Measurements from ENCODE around the gene CCSER2.
"Not testable (repeated sequence)": the region's sequence is repeated elsewhere in the genome, so short reads cannot be mapped to it uniquely, and the experiment has no call there.

CCSER2 gene

GRCh38 chr10:84328418-84329195, at the start of gene CCSER2:
Gene CCSER2 (plus strand): TSS chr10:84328589. CDS start chr10:84371053, 42,464 bp downstream.
- DNase-seq = peak; percentile 87 to 99 (median 95)
- intact Hi-C loops (cut with DNase I) = loop anchor here (5.0 kb wide), 1 partner anchor 186 kb away; no protein-coding TSS in a partner anchor

- intact Hi-C loops (cut with DNase I); DNase-seq: not testable (repeated sequence)
These were observed 48.4 kb upstream of the CCSER2 start for GRCh38 chr10:84279876-84280475.

- no peak for DNase-seq
- intact Hi-C loops (cut with DNase I) = no loop called here
These were observed 41.7 kb upstream of the CCSER2 start for GRCh38 chr10:84286695-84287094.

- intact Hi-C loops (cut with DNase I) = no loop called here
- DNase-seq = no peak
These were observed 40.2 kb upstream of the CCSER2 start for GRCh38 chr10:84288151-84288550.

GRCh38 chr10:84289521-84290200, 38.7 kb upstream of the CCSER2 start:
- intact Hi-C loops (cut with DNase I) = no loop called here
- no peak for DNase-seq

- no peak for DNase-seq
- intact Hi-C loops (cut with DNase I) = no loop called here
These were observed 38.2 kb upstream of the CCSER2 start for GRCh38 chr10:84290235-84290634.

GRCh38 chr10:84291384-84291783, 37.0 kb upstream of the CCSER2 start:
- no peak for DNase-seq
- intact Hi-C loops (cut with DNase I) = no loop called here

- no peak for DNase-seq
- intact Hi-C loops (cut with DNase I) = no loop called here
These were observed 35.9 kb upstream of the CCSER2 start for GRCh38 chr10:84292502-84292901.

- DNase-seq = no peak
- intact Hi-C loops (cut with DNase I) = no loop called here
These were observed 35.2 kb upstream of the CCSER2 start for GRCh38 chr10:84293171-84293570.

- intact Hi-C loops (cut with DNase I) = no loop called here
- peak in 4 of 10 donors; percentile 24 to 84 (median 32) for DNase-seq
These were observed 34.8 kb upstream of the CCSER2 start for GRCh38 chr10:84293574-84294016.

GRCh38 chr10:84294766-84295447, 33.5 kb upstream of the CCSER2 start:
- intact Hi-C loops (cut with DNase I) = no loop called here
- no peak for DNase-seq

GRCh38 chr10:84296091-84296981, 32.1 kb upstream of the CCSER2 start:
- DNase-seq = peak in 4 of 10 donors; percentile 6 to 86 (median 58)
- intact Hi-C loops (cut with DNase I) = no loop called here

GRCh38 chr10:84298057-84298456, 30.3 kb upstream of the CCSER2 start:
- no peak for DNase-seq
- intact Hi-C loops (cut with DNase I) = no loop called here

GRCh38 chr10:84302223-84302622, 26.2 kb upstream of the CCSER2 start:
- no peak for DNase-seq
- intact Hi-C loops (cut with DNase I) = no loop called here

GRCh38 chr10:84306751-84307384, 21.5 kb upstream of the CCSER2 start:
- DNase-seq = no peak
- intact Hi-C loops (cut with DNase I) = no loop called here

GRCh38 chr10:84308021-84308420, 20.4 kb upstream of the CCSER2 start:
- intact Hi-C loops (cut with DNase I) = no loop called here

GRCh38 chr10:84308481-84309304, 19.7 kb upstream of the CCSER2 start:
- peak in 2 of 10 donors; percentile 15 to 27 for DNase-seq
- intact Hi-C loops (cut with DNase I) = no loop called here

More at GRCh38 chr10:84308021-84308420, 20.4 kb upstream of the CCSER2 start:
- DNase-seq = no peak

- intact Hi-C loops (cut with DNase I) = no loop called here
These were observed 17.9 kb upstream of the CCSER2 start for GRCh38 chr10:84310470-84310869.

More at GRCh38 chr10:84310470-84310869, 17.9 kb upstream of the CCSER2 start:
- no peak for DNase-seq

All from posterior cingulate gyrus (tissue), 11 donors.